Panc1 (cell line): ENCODE data around the gene PRKCB. TPM values are rescaled to one million over a fixed set of nuclear protein-coding genes. Genes with fewer than 3 reads are reported as not detected.

Source experiments
- ATAC-seq: fragments of 200-7000 bp; cut with Tn5 transposase; 2 replicates; pipeline ENCODE4 v1.9.1; 2020; ENCODE audit warnings: mild to moderate bottlenecking, moderate library complexity
- BruUV-seq: library from RNA; stranded (reverse); fragments of 400-500 nt; replicated peaks from 2 replicates; lab custom pipeline; 2021; lab: Mats Ljungman, UMichigan
- CTCF ChIA-PET: fragments of 300-600 bp; sonication (Branson Sonifier 250); formaldehyde crosslinking; loops from one replicate; lab custom pipeline; 2022; ENCODE audit warnings: antibody characterized with exemption; lab: Charles Lee
- POLR2A ChIA-PET: fragments of 300-600 bp; sonication (Branson Sonifier 250); formaldehyde crosslinking; loops from one replicate; lab custom pipeline; 2022; ENCODE audit warnings: antibody characterized with exemption; lab: Charles Lee
- DNase-seq: peaks from one replicate; pipeline ENCODE4 v3.0.0-alpha.2; 2010; ENCODE audit warnings: low read depth, low spot score
- H3K27ac ChIP-seq: 2 replicates; pipeline ENCODE4 v1.5.1; 2011; ENCODE audit warnings: mild to moderate bottlenecking, low read length, inconsistent platforms
- H3K27me3 ChIP-seq: fragments of 200-500 bp; sonication (Bioruptor generic); 2 replicates; pipeline ENCODE4 v1.6.0; 2014; ENCODE audit warnings: low read length, inconsistent platforms; ENCODE audit not compliant: control insufficient read depth, insufficient read depth
- H3K36me3 ChIP-seq: fragments of 200-500 bp; sonication (Bioruptor generic); 2 replicates; pipeline ENCODE4 v1.5.1; 2014; ENCODE audit warnings: inconsistent platforms, mild to moderate bottlenecking, low read length, moderate library complexity; ENCODE audit not compliant: control insufficient read depth, insufficient read depth
- H3K4me1 ChIP-seq: 2 replicates; pipeline ENCODE4 v1.5.1; 2011; ENCODE audit warnings: inconsistent platforms, mild to moderate bottlenecking, low read length, moderate library complexity; ENCODE audit not compliant: control insufficient read depth, insufficient read depth
- H3K4me3 ChIP-seq, 2 experiments: 2 replicates each; pipeline ENCODE4 v1.5.1; 2011 to 2012; ENCODE audit warnings: low read depth in 2 of 2, low read length in 2 of 2, mild to moderate bottlenecking in 2 of 2, inconsistent platforms in 1 of 2, moderate library complexity in 1 of 2
- H3K9me3 ChIP-seq: fragments of 200-500 bp; sonication (Bioruptor generic); 2 replicates; pipeline ENCODE4 v1.5.1; 2014; ENCODE audit warnings: low read depth, mild to moderate bottlenecking, inconsistent platforms, low read length, moderate library complexity; ENCODE audit not compliant: control insufficient read depth, insufficient read depth
- CTCF ChIP-seq: fragments of 450-650 bp; IDR thresholded peaks from 2 replicates; pipeline ENCODE4 v1.5.1; 2017; ENCODE audit warnings: mild to moderate bottlenecking
- POLR2AphosphoS5 ChIP-seq: IDR thresholded peaks from 2 replicates; pipeline ENCODE4 v1.6.1; 2012; ENCODE audit warnings: mild to moderate bottlenecking, low read depth, low read length, moderate library complexity
- REST ChIP-seq, 2 experiments: IDR thresholded peaks; 2 replicates each; pipeline ENCODE4 v1.6.1; 2011 to 2012; ENCODE audit warnings: low read depth in 2 of 2, control low read depth in 1 of 2, low read length in 1 of 2, mild to moderate bottlenecking in 1 of 2, moderate library complexity in 1 of 2; ENCODE audit not compliant: insufficient read depth in 1 of 2
- SIN3A ChIP-seq: IDR thresholded peaks from 2 replicates; pipeline ENCODE4 v1.6.1; 2012; ENCODE audit warnings: low read depth, mild to moderate bottlenecking, low read length, moderate library complexity, borderline replicate concordance; ENCODE audit not compliant: insufficient read depth
- TCF7L2 ChIP-seq: IDR thresholded peaks from 2 replicates; pipeline ENCODE4 v1.6.1; 2011; ENCODE audit warnings: mild to moderate bottlenecking, low read depth, low read length, inconsistent platforms
- in situ Hi-C: cut with HindIII; loops from 2 replicates; pipeline ENCODE4 v1.10.0; 2016; ENCODE audit warnings: low sequenced_read_pairs, low pct_unique_long_range_greater_than_20kb
- intact Hi-C: fragments of 100-400 bp; cut with micrococcal nuclease; formaldehyde crosslinking; loops from one replicate; pipeline ENCODE4 v1.10.0; 2022; ENCODE audit not compliant: unreplicated experiment
- total RNA-seq: library from RNA; stranded (reverse); gene quantifications from one replicate; pipeline ENCODE4 v1.2.1, GENCODE V29; 2021; ENCODE audit not compliant: unreplicated experiment

Gene PRKCB
- total RNA-seq, 1 experiment from 2014 or later = 0.41 TPM

- H3K36me3 ChIP-seq = no peaks in the 10 kb centered on the region
- ATAC-seq (no peak), DNase-seq (no peak)
- in situ Hi-C loops (no loop called here), intact Hi-C loops (no loop called here)
- H3K9me3 ChIP-seq = no peaks in the 10 kb centered on the region
- H3K4me1 ChIP-seq = peaks cover 5% of the 10 kb centered on the region; the same call in 1 of the 2 replicates
- CTCF ChIA-PET = no interaction called here
- TF ChIP-seq CTCF = no peak
- no peak for TF ChIP-seq POLR2AphosphoS5
- TF ChIP-seq TCF7L2 = no peak
- TF ChIP-seq REST (IDR thresholded peaks at IDR 0.05; ENCODE audit: insufficient read depth in 1 of 2, low read depth in 2 of 2, low read length in 1 of 2) = no peak
- no peak for TF ChIP-seq SIN3A
- no TSS peak for BruUV-seq
- no peak overlapping the region for H3K4me3 ChIP-seq
- POLR2A ChIA-PET = no interaction called here
- H3K27ac ChIP-seq = no peak overlapping the region
- H3K27me3 ChIP-seq = no peaks in the 10 kb centered on the region
Measured at GRCh38 chr16:23899869-23900268, 64.1 kb downstream of the PRKCB start.

GRCh38 chr16:23900480-23901177, 64.8 kb downstream of the PRKCB start:
- intact Hi-C loops = no loop called here
- ATAC-seq (no peak), DNase-seq (no peak)
- TF ChIP-seq CTCF (no peak), TCF7L2 (no peak), SIN3A (no peak), REST (IDR thresholded peaks at IDR 0.05; ENCODE audit: insufficient read depth in 1 of 2, low read depth in 2 of 2, low read length in 1 of 2) (no peak)
- no peak overlapping the region for H3K27ac ChIP-seq
- no peaks in the 10 kb centered on the region for H3K9me3 ChIP-seq
- ChIA-PET CTCF (no interaction called here), POLR2A (no interaction called here)
- BruUV-seq = no TSS peak
- no peaks in the 10 kb centered on the region for H3K36me3 ChIP-seq
- H3K4me3 ChIP-seq = no peak overlapping the region
- no peaks in the 10 kb centered on the region for H3K27me3 ChIP-seq
- in situ Hi-C loops = no loop called here
- peaks cover 12% of the 10 kb centered on the region for H3K4me1 ChIP-seq
